HG02763 (cell line): ENCODE results near the gene SIGLEC8.
A peak's percentile ranks its signal among the peaks of the same experiment; 100 is the strongest.
"Not testable (repeated sequence)": the region's sequence is repeated elsewhere in the genome, so short reads cannot be mapped to it uniquely, and the experiment has no call there.

Experiments used
- ATAC-seq: cut with Tn5 transposase; IDR thresholded peaks from one replicate; pipeline ENCODE4 v1.9.1; 2021; ENCODE audit warnings: mild to moderate bottlenecking, moderate library complexity; ENCODE audit not compliant: unreplicated experiment

The SIGLEC8 gene

GRCh38 chr19:51448011-51448410 is 10.2 kb downstream of the SIGLEC8 start:
- no peak for ATAC-seq

GRCh38 chr19:51447510-51447909 is 10.7 kb downstream of the SIGLEC8 start:
- not testable (repeated sequence) for ATAC-seq

- ATAC-seq: peak; percentile 90
Observed at GRCh38 chr19:51441410-51442390, 16.6 kb downstream of the SIGLEC8 start.

- ATAC-seq: no peak
Observed at GRCh38 chr19:51440846-51441409, 17.3 kb downstream of the SIGLEC8 start.

GRCh38 chr19:51440052-51440451 is 18.2 kb downstream of the SIGLEC8 start:
- no peak for ATAC-seq

- ATAC-seq: no peak
Observed at GRCh38 chr19:51439021-51439465, 19.2 kb downstream of the SIGLEC8 start.

GRCh38 chr19:51434456-51434855 is 23.8 kb downstream of the SIGLEC8 start:
- no peak for ATAC-seq

GRCh38 chr19:51433043-51433442 is 25.2 kb downstream of the SIGLEC8 start:
- ATAC-seq: no peak

- no peak for ATAC-seq
Observed at GRCh38 chr19:51431124-51431523, 27.1 kb downstream of the SIGLEC8 start.

- ATAC-seq: no peak
Observed at GRCh38 chr19:51430221-51430620, 28.0 kb downstream of the SIGLEC8 start.

GRCh38 chr19:51427201-51427600 is 31.1 kb downstream of the SIGLEC8 start:
- ATAC-seq: no peak

- no peak for ATAC-seq
Observed at GRCh38 chr19:51422053-51422448, 36.2 kb downstream of the SIGLEC8 start.

GRCh38 chr19:51421229-51422052 is 36.8 kb downstream of the SIGLEC8 start:
- no peak for ATAC-seq

- not testable (repeated sequence) for ATAC-seq
Observed at GRCh38 chr19:51420511-51420910, 37.7 kb downstream of the SIGLEC8 start.

- no peak for ATAC-seq
Observed at GRCh38 chr19:51418707-51419106, 39.5 kb downstream of the SIGLEC8 start.

GRCh38 chr19:51417810-51418157 is 40.5 kb downstream of the SIGLEC8 start:
- peak; percentile 29 for ATAC-seq

- peak; percentile 50 for ATAC-seq
Observed at GRCh38 chr19:51417107-51417809, 41.0 kb downstream of the SIGLEC8 start, which contains the start of gene SIGLEC10. Gene SIGLEC10 (minus strand): TSS chr19:51417642. CDS start chr19:51417581, 61 bp downstream.

GRCh38 chr19:51416422-51416821 is 41.8 kb downstream of the SIGLEC8 start:
- ATAC-seq: not testable (repeated sequence)

- ATAC-seq: no peak
Observed at GRCh38 chr19:51415187-51415586, 43.1 kb downstream of the SIGLEC8 start.

GRCh38 chr19:51410950-51411748 is 47.1 kb downstream of the SIGLEC8 start:
- ATAC-seq: no peak
